Keratinocyte (primary cell): ENCODE measurements around the gene NR6A1.

ENCODE experiments used
- EZH2 ChIP-seq: IDR thresholded peaks from one replicate; pipeline ENCODE4 v1.6.1; 2012; ENCODE audit warnings: inconsistent platforms, mild to moderate bottlenecking, low read length, moderate library complexity
- TF ChIP-seq, protein P1 (sequence below), 3 experiments: IDR thresholded peaks in 1 of 3; conservative IDR thresholded peaks in 1 of 3; optimal IDR thresholded peaks in 1 of 3; 2 replicates in 2 of 3; 3 replicates in 1 of 3; pipeline versions ENCODE3 to v1.5.1; 2011; ENCODE audit warnings: low read length in 3 of 3, mild to moderate bottlenecking in 3 of 3, moderate library complexity in 2 of 3, control low read depth in 1 of 3, inconsistent platforms in 1 of 3; ENCODE audit not compliant: insufficient read depth in 2 of 3; ENCODE audit errors: extremely low read depth in 1 of 3

DNA sequence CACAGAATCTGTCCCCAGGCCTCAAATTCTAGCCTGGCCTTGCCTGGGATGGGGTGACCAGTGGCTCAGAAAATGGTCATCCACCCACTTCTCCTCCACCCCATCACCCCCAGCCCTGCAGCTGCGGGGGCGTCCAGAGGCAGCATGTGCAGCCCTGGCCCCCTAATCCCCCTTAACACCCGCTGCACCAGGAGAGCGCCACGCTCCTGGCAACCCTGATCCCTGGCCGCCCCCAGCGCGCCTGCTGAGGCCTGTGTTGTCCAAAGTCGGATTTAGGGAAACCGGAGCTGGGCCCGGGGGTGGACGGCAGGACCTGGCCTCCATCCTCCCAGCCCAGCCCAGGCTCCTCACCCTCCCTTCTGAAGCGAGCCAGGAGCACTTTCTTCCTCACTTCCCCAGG, 285.9 kb downstream of the NR6A1 start:
- TF ChIP-seq, protein P1, sequence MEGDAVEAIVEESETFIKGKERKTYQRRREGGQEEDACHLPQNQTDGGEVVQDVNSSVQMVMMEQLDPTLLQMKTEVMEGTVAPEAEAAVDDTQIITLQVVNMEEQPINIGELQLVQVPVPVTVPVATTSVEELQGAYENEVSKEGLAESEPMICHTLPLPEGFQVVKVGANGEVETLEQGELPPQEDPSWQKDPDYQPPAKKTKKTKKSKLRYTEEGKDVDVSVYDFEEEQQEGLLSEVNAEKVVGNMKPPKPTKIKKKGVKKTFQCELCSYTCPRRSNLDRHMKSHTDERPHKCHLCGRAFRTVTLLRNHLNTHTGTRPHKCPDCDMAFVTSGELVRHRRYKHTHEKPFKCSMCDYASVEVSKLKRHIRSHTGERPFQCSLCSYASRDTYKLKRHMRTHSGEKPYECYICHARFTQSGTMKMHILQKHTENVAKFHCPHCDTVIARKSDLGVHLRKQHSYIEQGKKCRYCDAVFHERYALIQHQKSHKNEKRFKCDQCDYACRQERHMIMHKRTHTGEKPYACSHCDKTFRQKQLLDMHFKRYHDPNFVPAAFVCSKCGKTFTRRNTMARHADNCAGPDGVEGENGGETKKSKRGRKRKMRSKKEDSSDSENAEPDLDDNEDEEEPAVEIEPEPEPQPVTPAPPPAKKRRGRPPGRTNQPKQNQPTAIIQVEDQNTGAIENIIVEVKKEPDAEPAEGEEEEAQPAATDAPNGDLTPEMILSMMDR (optimal IDR thresholded peaks at IDR 0.05 in 1 of 3, IDR thresholded peaks at IDR 0.05 in 1 of 3, conservative IDR thresholded peaks at IDR 0.05 in 1 of 3; ENCODE audit: extremely low read depth in 1 of 3, insufficient read depth in 2 of 3, low read length in 3 of 3), result no peak
- no peak for TF ChIP-seq EZH2
